ENCODE measurements around the gene SLC25A36. TPM values are rescaled to one million over a fixed set of nuclear protein-coding genes. Genes with fewer than 3 reads are reported as not detected.

SLC25A36 gene
- polyA plus RNA-seq, 4 donors, result 19.2 to 118 (median 24.7) TPM

DNA sequence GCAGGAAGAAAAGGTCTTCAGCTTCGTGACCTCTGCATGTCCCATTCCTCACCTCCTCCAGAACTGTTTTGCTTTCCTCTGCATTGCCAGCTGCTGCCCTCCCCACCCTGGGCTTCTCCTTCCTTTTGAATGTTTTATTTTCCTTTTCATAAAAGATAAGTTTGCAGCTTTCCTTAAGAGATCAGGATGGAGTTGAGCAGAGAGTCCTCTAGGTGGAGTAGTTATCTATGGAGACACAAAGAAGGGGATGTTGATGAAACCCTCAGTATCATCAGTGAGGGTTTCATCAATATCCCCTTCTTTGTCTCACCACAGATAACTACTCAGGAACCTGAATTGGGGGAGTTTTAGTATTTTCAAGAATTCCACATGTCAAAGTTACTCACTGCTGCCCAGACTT is 19.0 kb upstream of the SLC25A36 start:
- no peak for FAIRE-seq
- WGBS, 3 donors, result 15 to 21% (median 15%) methylated on average over 1 of the region's 1 CpG

DNA sequence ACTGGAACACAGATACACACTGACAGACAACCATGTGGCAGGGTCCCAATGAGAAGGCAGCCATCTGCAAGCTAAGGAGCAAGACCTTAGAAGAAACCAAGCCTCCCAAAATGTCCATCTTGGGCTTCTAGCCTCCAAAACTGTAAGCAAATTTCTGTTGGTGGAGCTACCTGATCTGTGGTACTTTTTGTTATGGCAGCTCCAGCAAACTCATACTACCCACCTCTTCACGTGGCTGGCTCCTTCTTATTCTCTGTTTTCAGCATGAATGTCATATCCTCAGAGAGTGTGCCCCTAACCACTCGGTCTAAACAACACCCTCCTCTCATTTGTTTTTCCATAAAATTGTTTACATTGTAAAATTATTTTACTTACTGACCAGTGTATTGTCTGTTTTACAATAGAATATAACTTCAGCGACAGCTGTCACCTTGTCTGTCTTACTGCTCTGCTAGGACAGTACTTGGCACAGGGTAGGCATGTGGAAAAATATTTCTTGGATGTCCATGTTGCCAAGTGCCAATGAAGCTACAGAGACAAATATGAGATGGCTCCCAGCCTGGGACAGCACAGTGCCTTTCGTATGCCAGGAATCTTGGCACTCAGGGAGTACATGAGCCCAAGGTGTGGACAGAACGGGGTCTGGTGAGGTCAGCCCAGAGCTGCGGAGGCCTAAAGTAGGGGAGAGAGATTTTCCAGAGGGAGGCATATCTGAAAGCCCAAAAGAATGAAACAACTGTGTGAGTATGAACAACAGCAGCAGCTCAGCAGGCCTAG is 17.4 kb upstream of the SLC25A36 start:
- Histone ChIP-seq H3K36me3 (ENCODE audit: control insufficient read depth in 3 of 3, insufficient read depth in 2 of 3, low read depth in 1 of 3, low read length in 3 of 3) (no peaks in the 10 kb centered on the region), H3K4me3 (ENCODE audit: low read depth in 1 of 3, low read length in 3 of 3) (no peak overlapping the region), H3K4me1 (ENCODE audit: control insufficient read depth in 3 of 3, insufficient read depth in 2 of 3, low read depth in 1 of 3, low read length in 2 of 3) (no peaks in the 10 kb centered on the region), H3K27me3 (ENCODE audit: control insufficient read depth in 3 of 3, insufficient read depth in 3 of 3, low read length in 3 of 3) (no peaks in the 10 kb centered on the region), H3K27ac (ENCODE audit: low read depth in 1 of 3, low read length in 2 of 3) (no peak overlapping the region), H3K9me3 (ENCODE audit: control insufficient read depth in 2 of 2, insufficient read depth in 1 of 2, low read depth in 1 of 2, low read length in 1 of 2) (no peaks in the 10 kb centered on the region)
- FAIRE-seq (no peak), DNase-seq (no peak)
- 83 to 92% (median 89%) methylated on average over 6 of the region's 6 CpGs for WGBS, 3 donors

More for the DNA sequence above, 19.0 kb upstream of the SLC25A36 start:
- H3K27ac ChIP-seq (ENCODE audit: low read depth in 1 of 3, low read length in 2 of 3), result no peak overlapping the region
- peaks cover 0 to 2% (median 0%) of the 10 kb centered on the region in 3 donors for H3K4me1 ChIP-seq (ENCODE audit: control insufficient read depth in 3 of 3, insufficient read depth in 2 of 3, low read depth in 1 of 3, low read length in 2 of 3)
- no peaks in the 10 kb centered on the region for H3K36me3 ChIP-seq (ENCODE audit: control insufficient read depth in 3 of 3, insufficient read depth in 2 of 3, low read depth in 1 of 3, low read length in 3 of 3)
- no peaks in the 10 kb centered on the region for H3K9me3 ChIP-seq (ENCODE audit: control insufficient read depth in 2 of 2, insufficient read depth in 1 of 2, low read depth in 1 of 2, low read length in 1 of 2)
- H3K27me3 ChIP-seq (ENCODE audit: control insufficient read depth in 3 of 3, insufficient read depth in 3 of 3, low read length in 3 of 3), result no peaks in the 10 kb centered on the region
- DNase-seq, result peak in 1 of 2 donors; percentile 38
- H3K4me3 ChIP-seq (ENCODE audit: low read depth in 1 of 3, low read length in 3 of 3), result no peak overlapping the region

DNA sequence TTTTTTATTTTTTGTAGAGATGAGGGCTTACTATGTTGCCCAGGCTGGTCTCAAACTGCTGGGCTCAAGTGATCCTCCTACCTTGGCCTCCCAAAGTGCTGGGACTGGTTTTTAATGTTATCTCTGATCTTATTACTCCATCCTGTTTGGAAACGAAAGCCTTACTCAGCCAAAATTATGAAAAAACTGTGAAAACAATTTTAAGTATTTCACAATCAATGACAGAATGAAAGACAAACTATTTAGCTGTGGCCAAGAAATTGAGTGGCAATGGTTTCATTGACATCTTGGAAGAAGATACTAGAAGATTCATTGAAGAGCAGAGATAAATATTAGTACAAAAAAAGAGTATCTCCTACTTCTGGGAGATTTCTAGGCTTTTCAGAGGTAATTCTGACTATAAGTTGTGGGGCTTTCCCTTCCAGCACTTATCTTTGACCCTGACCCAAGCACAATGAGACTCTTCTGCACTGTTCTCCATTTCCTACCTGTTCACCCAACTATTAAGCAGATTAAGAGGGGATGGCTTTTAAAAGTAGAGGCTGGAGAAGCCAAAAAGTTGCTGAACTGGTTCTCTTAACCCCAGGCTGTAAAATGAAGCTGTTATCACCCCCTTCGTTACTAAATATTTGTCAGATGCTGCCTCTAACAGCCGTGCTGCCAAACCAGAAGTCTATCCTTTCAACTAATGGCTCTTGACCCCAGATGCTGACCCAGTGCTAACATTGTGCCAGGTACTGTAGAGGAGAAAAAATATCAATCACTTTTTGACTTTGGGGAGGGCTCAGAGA is 14.2 kb upstream of the SLC25A36 start:
- Histone ChIP-seq H3K27me3 (ENCODE audit: control insufficient read depth in 3 of 3, insufficient read depth in 3 of 3, low read length in 3 of 3) (no peaks in the 10 kb centered on the region), H3K4me3 (ENCODE audit: low read depth in 1 of 3, low read length in 3 of 3) (no peak overlapping the region), H3K9me3 (ENCODE audit: control insufficient read depth in 2 of 2, insufficient read depth in 1 of 2, low read depth in 1 of 2, low read length in 1 of 2) (no peaks in the 10 kb centered on the region), H3K4me1 (ENCODE audit: control insufficient read depth in 3 of 3, insufficient read depth in 2 of 3, low read depth in 1 of 3, low read length in 2 of 3) (no peaks in the 10 kb centered on the region), H3K27ac (ENCODE audit: low read depth in 1 of 3, low read length in 2 of 3) (no peak overlapping the region), H3K36me3 (ENCODE audit: control insufficient read depth in 3 of 3, insufficient read depth in 2 of 3, low read depth in 1 of 3, low read length in 3 of 3) (no peaks in the 10 kb centered on the region)
- 29 to 51% (median 33%) methylated on average over 3 of the region's 3 CpGs for WGBS, 3 donors
- FAIRE-seq (no peak), DNase-seq (no peak)

DNA sequence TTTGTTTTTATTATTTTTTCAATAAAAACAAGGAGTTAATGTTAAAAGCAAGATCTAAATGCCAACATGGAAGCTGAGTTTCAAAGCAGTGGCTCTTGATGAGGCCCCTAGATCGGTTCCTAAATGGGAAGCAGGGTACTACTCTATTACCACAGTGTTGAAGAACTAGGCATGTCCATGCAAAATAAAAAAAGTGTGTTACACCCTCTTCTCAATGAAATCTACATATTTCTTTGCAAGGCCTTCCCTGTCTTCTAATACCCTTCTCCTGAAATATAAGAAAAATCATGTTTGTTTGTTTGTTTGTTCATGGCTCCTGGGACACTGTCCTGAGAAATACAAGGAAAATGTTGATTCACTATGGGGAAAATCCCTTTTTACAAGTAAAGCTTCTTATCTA is 12.2 kb upstream of the SLC25A36 start:
- Histone ChIP-seq H3K36me3 (ENCODE audit: control insufficient read depth in 3 of 3, insufficient read depth in 2 of 3, low read depth in 1 of 3, low read length in 3 of 3) (no peaks in the 10 kb centered on the region), H3K27ac (ENCODE audit: low read depth in 1 of 3, low read length in 2 of 3) (no peak overlapping the region), H3K4me3 (ENCODE audit: low read depth in 1 of 3, low read length in 3 of 3) (no peak overlapping the region), H3K9me3 (ENCODE audit: control insufficient read depth in 2 of 2, insufficient read depth in 1 of 2, low read depth in 1 of 2, low read length in 1 of 2) (no peaks in the 10 kb centered on the region), H3K4me1 (ENCODE audit: control insufficient read depth in 3 of 3, insufficient read depth in 2 of 3, low read depth in 1 of 3, low read length in 2 of 3) (no peaks in the 10 kb centered on the region), H3K27me3 (ENCODE audit: control insufficient read depth in 3 of 3, insufficient read depth in 3 of 3, low read length in 3 of 3) (no peaks in the 10 kb centered on the region)
- no peak for FAIRE-seq
- 82 to 97% (median 95%) methylated on average over 1 of the region's 1 CpG for WGBS, 3 donors
- DNase-seq, result no peak

DNA sequence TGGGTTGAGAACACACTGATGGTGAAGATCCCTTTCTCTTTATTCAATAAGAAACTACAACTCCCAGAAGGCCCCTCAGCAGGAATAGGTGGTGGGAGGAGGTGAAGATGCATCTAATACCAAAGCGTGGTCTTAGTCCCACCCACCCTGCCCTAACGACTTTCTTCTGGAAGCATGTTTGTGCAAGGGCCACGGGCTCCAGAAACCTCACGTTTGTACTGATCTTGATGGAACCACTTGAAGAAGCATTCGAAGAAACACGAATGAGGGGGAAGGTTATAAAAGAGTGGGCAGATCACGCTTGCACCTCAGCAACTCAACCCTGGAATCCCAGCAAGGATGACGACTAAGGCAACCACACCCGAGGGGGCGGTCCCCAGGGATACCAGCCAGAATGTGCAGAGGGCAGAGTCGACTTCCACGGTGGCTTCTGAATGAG is 10.6 kb upstream of the SLC25A36 start:
- H3K36me3 ChIP-seq (ENCODE audit: control insufficient read depth in 3 of 3, insufficient read depth in 2 of 3, low read depth in 1 of 3, low read length in 3 of 3), result no peaks in the 10 kb centered on the region
- no peak for FAIRE-seq
- H3K9me3 ChIP-seq (ENCODE audit: control insufficient read depth in 2 of 2, insufficient read depth in 1 of 2, low read depth in 1 of 2, low read length in 1 of 2), result no peaks in the 10 kb centered on the region
- WGBS, 3 donors, result 13 to 51% (median 20%) methylated on average over 12 of the region's 12 CpGs
- no peak overlapping the region for H3K27ac ChIP-seq (ENCODE audit: low read depth in 1 of 3, low read length in 2 of 3)
- no peak overlapping the region for H3K4me3 ChIP-seq (ENCODE audit: low read depth in 1 of 3, low read length in 3 of 3)
- no peaks in the 10 kb centered on the region for H3K27me3 ChIP-seq (ENCODE audit: control insufficient read depth in 3 of 3, insufficient read depth in 3 of 3, low read length in 3 of 3)
- no peaks in the 10 kb centered on the region for H3K4me1 ChIP-seq (ENCODE audit: control insufficient read depth in 3 of 3, insufficient read depth in 2 of 3, low read depth in 1 of 3, low read length in 2 of 3)
- peak; percentile 30 to 58 for DNase-seq

DNA sequence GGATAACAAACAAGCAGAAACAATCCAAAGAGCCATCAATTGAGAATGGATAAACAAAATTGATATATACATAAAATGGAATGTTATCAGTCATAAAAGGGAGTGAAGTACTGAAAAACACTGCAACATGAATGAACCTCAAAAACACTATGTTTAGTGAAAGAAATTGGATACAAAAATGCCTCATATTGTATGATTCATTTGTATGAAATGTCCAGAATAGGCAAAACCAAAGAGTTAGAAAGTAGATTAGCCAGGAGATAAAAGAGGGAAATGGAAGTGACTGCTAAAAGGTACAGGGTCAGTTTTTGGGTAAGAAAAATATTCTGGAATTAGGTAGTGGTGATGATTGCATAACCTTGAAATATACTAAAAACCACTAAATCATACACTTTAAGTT is 9.8 kb upstream of the SLC25A36 start:
- H3K36me3 ChIP-seq (ENCODE audit: control insufficient read depth in 3 of 3, insufficient read depth in 2 of 3, low read depth in 1 of 3, low read length in 3 of 3), result no peaks in the 10 kb centered on the region
- H3K4me1 ChIP-seq (ENCODE audit: control insufficient read depth in 3 of 3, insufficient read depth in 2 of 3, low read depth in 1 of 3, low read length in 2 of 3), result no peaks in the 10 kb centered on the region
- no peak overlapping the region for H3K27ac ChIP-seq (ENCODE audit: low read depth in 1 of 3, low read length in 2 of 3)
- no peaks in the 10 kb centered on the region for H3K27me3 ChIP-seq (ENCODE audit: control insufficient read depth in 3 of 3, insufficient read depth in 3 of 3, low read length in 3 of 3)
- H3K9me3 ChIP-seq (ENCODE audit: control insufficient read depth in 2 of 2, insufficient read depth in 1 of 2, low read depth in 1 of 2, low read length in 1 of 2), result no peaks in the 10 kb centered on the region
- no peak overlapping the region for H3K4me3 ChIP-seq (ENCODE audit: low read depth in 1 of 3, low read length in 3 of 3)
- DNase-seq (no peak), FAIRE-seq (no peak)

DNA sequence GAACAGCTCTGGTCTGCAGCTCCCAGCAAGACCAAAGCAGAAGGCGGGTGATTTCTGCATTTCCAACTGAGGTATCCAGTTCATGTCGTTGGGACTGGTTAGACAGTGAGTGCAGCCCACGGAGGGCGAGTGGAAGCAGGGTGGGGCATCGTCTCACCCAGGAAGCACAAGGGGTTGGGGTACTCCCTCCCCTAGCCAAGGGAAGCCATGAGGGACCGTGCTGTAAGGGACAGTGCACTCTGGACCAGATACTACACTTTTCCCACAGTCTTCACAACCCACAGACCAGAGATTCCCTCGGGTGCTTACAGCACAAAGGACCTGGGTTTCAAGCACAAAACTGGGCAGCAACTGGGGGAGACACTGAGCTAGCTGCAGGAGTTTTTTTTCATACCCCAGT is 8.5 kb upstream of the SLC25A36 start:
- Histone ChIP-seq H3K27ac (ENCODE audit: low read depth in 1 of 3, low read length in 2 of 3) (no peak overlapping the region), H3K4me1 (ENCODE audit: control insufficient read depth in 3 of 3, insufficient read depth in 2 of 3, low read depth in 1 of 3, low read length in 2 of 3) (no peaks in the 10 kb centered on the region), H3K27me3 (ENCODE audit: control insufficient read depth in 3 of 3, insufficient read depth in 3 of 3, low read length in 3 of 3) (no peaks in the 10 kb centered on the region), H3K4me3 (ENCODE audit: low read depth in 1 of 3, low read length in 3 of 3) (no peak overlapping the region), H3K36me3 (ENCODE audit: control insufficient read depth in 3 of 3, insufficient read depth in 2 of 3, low read depth in 1 of 3, low read length in 3 of 3) (no peaks in the 10 kb centered on the region), H3K9me3 (ENCODE audit: control insufficient read depth in 2 of 2, insufficient read depth in 1 of 2, low read depth in 1 of 2, low read length in 1 of 2) (no peaks in the 10 kb centered on the region)
- 80 to 91% (median 85%) methylated on average over 7 of the region's 7 CpGs for WGBS, 3 donors
- FAIRE-seq (no peak), DNase-seq (no peak)

DNA sequence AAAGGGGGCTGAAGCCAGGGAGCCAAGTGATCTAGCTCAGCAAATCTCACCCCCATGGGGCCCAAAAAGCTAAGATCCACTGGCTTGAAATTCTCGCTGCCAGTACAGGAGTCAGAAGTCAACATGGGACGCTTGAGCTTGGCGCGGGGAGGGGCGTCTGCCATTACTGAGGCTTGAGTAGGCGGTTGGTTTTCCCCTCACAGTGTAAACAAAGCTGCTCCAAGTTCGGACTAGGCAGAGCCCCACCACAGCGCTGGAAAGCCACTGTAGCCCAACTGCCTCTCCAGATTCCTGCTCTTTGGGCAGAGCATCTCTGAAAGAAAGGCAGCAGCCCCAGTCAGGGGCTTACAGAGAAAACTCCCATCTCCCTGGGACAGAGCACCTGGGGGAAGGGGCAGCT is 8.1 kb upstream of the SLC25A36 start:
- WGBS, 3 donors, result 80 to 92% (median 86%) methylated on average over 8 of the region's 8 CpGs
- Histone ChIP-seq H3K4me3 (ENCODE audit: low read depth in 1 of 3, low read length in 3 of 3) (no peak overlapping the region), H3K36me3 (ENCODE audit: control insufficient read depth in 3 of 3, insufficient read depth in 2 of 3, low read depth in 1 of 3, low read length in 3 of 3) (no peaks in the 10 kb centered on the region), H3K27ac (ENCODE audit: low read depth in 1 of 3, low read length in 2 of 3) (no peak overlapping the region), H3K9me3 (ENCODE audit: control insufficient read depth in 2 of 2, insufficient read depth in 1 of 2, low read depth in 1 of 2, low read length in 1 of 2) (no peaks in the 10 kb centered on the region), H3K27me3 (ENCODE audit: control insufficient read depth in 3 of 3, insufficient read depth in 3 of 3, low read length in 3 of 3) (no peaks in the 10 kb centered on the region), H3K4me1 (ENCODE audit: control insufficient read depth in 3 of 3, insufficient read depth in 2 of 3, low read depth in 1 of 3, low read length in 2 of 3) (no peaks in the 10 kb centered on the region)
- FAIRE-seq, result no peak
- DNase-seq, result no peak
